Measurements from ENCODE around the gene TENM4. TPM values are rescaled to one million over a fixed set of nuclear protein-coding genes. Genes with fewer than 3 reads are reported as not detected.

TENM4 gene
- total and polyA plus RNA-seq, 2 of the 8 experiments (the other 6 are each of a cell fraction or from before 2014, with no cell fraction given): 3.5 to 7.2 TPM

DNA sequence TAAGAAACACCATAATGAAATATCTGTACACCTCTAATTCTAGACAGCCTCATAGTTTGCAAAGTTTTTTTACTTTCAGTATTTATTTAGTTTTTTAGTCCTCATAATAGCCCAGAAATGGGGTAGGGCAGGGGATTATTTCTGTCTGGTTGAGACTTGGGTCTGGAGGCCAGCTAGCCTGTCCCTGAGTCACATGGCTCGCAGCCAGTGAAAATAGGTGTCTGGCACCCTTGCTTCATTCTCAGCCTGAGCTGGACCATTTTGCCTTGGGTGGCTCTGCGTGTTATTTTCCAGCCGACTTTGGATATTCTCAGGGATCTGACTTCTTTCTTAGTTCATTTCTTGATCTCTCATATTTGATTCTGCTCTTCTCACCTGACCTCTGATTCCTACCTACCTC, 742.2 kb downstream of the TENM4 start:
- no peaks in the 10 kb centered on the region for H3K27me3 ChIP-seq (replicated peaks in 1 of 4; ENCODE audit: control insufficient read depth in 3 of 4, extremely low read depth in 1 of 4, insufficient read depth in 3 of 4, low read length in 3 of 4)
- no peak overlapping the region for H4K8ac ChIP-seq (ENCODE audit: extremely low read depth, insufficient read depth, low read length)
- H2BK15ac ChIP-seq (ENCODE audit: low read length): no peak overlapping the region
- no peak overlapping the region for H2BK12ac ChIP-seq (ENCODE audit: low read depth, low read length)
- H3K18ac ChIP-seq (ENCODE audit: extremely low read depth, low read length): no peak overlapping the region
- no peak overlapping the region for H4K5ac ChIP-seq (ENCODE audit: insufficient read length, low read depth, low read length)
- no peak overlapping the region for H3K4ac ChIP-seq (replicated peaks; ENCODE audit: insufficient read length, low read depth, low read length)
- H3K79me2 ChIP-seq (ENCODE audit: control insufficient read depth in 1 of 2, insufficient read depth in 2 of 2, low read length in 2 of 2): no peaks in the 10 kb centered on the region
- ChIA-PET POLR2A (ENCODE audit: partially characterized antibody) (no interaction called here), CTCF (ENCODE audit: partially characterized antibody) (interaction anchor here (1.0 to 9.8 kb wide), 3 partner anchors 8 to 52 kb away, joined by 3 to 80 read pairs (median 16); no protein-coding TSS in a partner anchor)
- H3K4me1 ChIP-seq (replicated peaks in 1 of 4; ENCODE audit: control insufficient read depth in 3 of 4, insufficient read depth in 4 of 4, low read length in 3 of 4): no peaks in the 10 kb centered on the region
- H2BK5ac ChIP-seq (ENCODE audit: low read depth, low read length): no peak overlapping the region
- no peak overlapping the region for H2BK20ac ChIP-seq (ENCODE audit: low read length)
- no peak overlapping the region for H3K23ac ChIP-seq (ENCODE audit: insufficient read length)
- no peak overlapping the region for H3K4me2 ChIP-seq (ENCODE audit: insufficient read depth in 1 of 2, low read depth in 2 of 2, low read length in 2 of 2)
- no peak overlapping the region for H3K56ac ChIP-seq (replicated peaks; ENCODE audit: insufficient read length, low read depth, low read length)
- no peak overlapping the region for H3K9ac ChIP-seq (replicated peaks in 1 of 4; ENCODE audit: extremely low read depth in 1 of 4, low read depth in 3 of 4, low read length in 3 of 4)
- no peaks in the 10 kb centered on the region for H3K36me3 ChIP-seq (ENCODE audit: control insufficient read depth in 2 of 4, insufficient read depth in 4 of 4, low read length in 3 of 4)
- DNase-seq (ENCODE audit: low read depth in 1 of 2, low spot score in 2 of 2) (no peak), FAIRE-seq (no peak)
- no peaks in the 10 kb centered on the region for H4K20me1 ChIP-seq (replicated peaks in 1 of 2; ENCODE audit: control insufficient read depth in 1 of 2, insufficient read depth in 2 of 2, low read length in 2 of 2)
- TF ChIP-seq GTF2F1 (IDR thresholded peaks at IDR 0.05; ENCODE audit: borderline replicate concordance, low read depth, low read length) (no peak), ASH2L (IDR thresholded peaks at IDR 0.05; ENCODE audit: low read length) (no peak), JUN (IDR thresholded peaks at IDR 0.05; ENCODE audit: low read depth, low read length) (no peak), SIN3A (conservative IDR thresholded peaks at IDR 0.05 in 1 of 2, IDR thresholded peaks at IDR 0.05 in 1 of 2; ENCODE audit: low read depth in 1 of 2, low read length in 2 of 2) (no peak), SAP30 (IDR thresholded peaks at IDR 0.05; ENCODE audit: insufficient read depth, insufficient replicate concordance, low read length) (no peak), JUND (IDR thresholded peaks at IDR 0.05; ENCODE audit: low read length) (no peak), BCL11A (IDR thresholded peaks at IDR 0.05; ENCODE audit: low read depth in 2 of 2, low read length in 2 of 2) (no peak), TCF12 (IDR thresholded peaks at IDR 0.05; ENCODE audit: low read depth, low read length) (no peak), TEAD4 (IDR thresholded peaks at IDR 0.05; ENCODE audit: low read depth, low read length) (no peak), NRF1 (IDR thresholded peaks at IDR 0.05; ENCODE audit: low read depth, low read length) (no peak), RNF2 (IDR thresholded peaks at IDR 0.05; ENCODE audit: borderline replicate concordance, low read depth, low read length, missing control alignments, poor library complexity, severe bottlenecking) (no peak), TBP (IDR thresholded peaks at IDR 0.05; ENCODE audit: low read depth, low read length) (no peak)
- H2AK5ac ChIP-seq (ENCODE audit: low read depth, low read length): no peak overlapping the region
- H2BK120ac ChIP-seq (replicated peaks; ENCODE audit: low read depth, low read length): no peak overlapping the region
- no peak overlapping the region for H3K4me3 ChIP-seq (ENCODE audit: extremely low read depth in 1 of 4, insufficient read depth in 2 of 4, low read depth in 3 of 4, low read length in 4 of 4)
- no peak overlapping the region for H3K27ac ChIP-seq (ENCODE audit: low read depth, low read length)
- no peaks in the 10 kb centered on the region for H3K23me2 ChIP-seq (ENCODE audit: low read depth, low read length)
- no peaks in the 10 kb centered on the region for H3K79me1 ChIP-seq (ENCODE audit: low read depth, low read length)
- 94% methylated on average over 3 of the region's 3 CpGs; no CpG with 5 or more reads in 1 of the 2 experiments for WGBS, 2 experiments (ENCODE audit: extremely low coverage in 1 of 2, insufficient coverage in 1 of 2, insufficient read length in 1 of 2, insufficient replicate concordance in 2 of 2, low coverage in 1 of 2, low lambda C conversion rate in 2 of 2, missing lambda C conversion rate in 1 of 2)
- H4K91ac ChIP-seq (replicated peaks; ENCODE audit: insufficient read length, low read length): no peak overlapping the region
- no peak overlapping the region for H3K14ac ChIP-seq (ENCODE audit: insufficient read length)
- no peak overlapping the region for H2AFZ ChIP-seq (ENCODE audit: low read length)
- H3K9me3 ChIP-seq (ENCODE audit: insufficient read depth in 2 of 2, low read depth in 1 of 2, low read length in 1 of 2): no peaks in the 10 kb centered on the region
